ENCODE data around the gene DNASE2.
"Not testable (repeated sequence)": the region's sequence is repeated elsewhere in the genome, so short reads cannot be mapped to it uniquely, and the experiment has no call there.

Gene DNASE2

GRCh38 chr19:12864143-12864542, 17.1 kb downstream of the DNASE2 start:
- no peak overlapping the region for H3K27ac Mint-ChIP-seq
- no peaks in the 10 kb centered on the region for H3K9me3 Mint-ChIP-seq
- H3K27me3 Mint-ChIP-seq, result peaks cover 16% of the 10 kb centered on the region
- peaks cover 11% of the 10 kb centered on the region for H3K4me1 Mint-ChIP-seq (ENCODE audit: low read depth)
- no peak overlapping the region for H3K4me3 Mint-ChIP-seq
- intact Hi-C loops (cut with micrococcal nuclease), result no loop called here
- no peaks in the 10 kb centered on the region for H3K36me3 Mint-ChIP-seq (ENCODE audit: low read depth)

- Mint-ChIP-seq H3K27me3 (peaks cover 5% of the 10 kb centered on the region), H3K27ac (no peak overlapping the region), H3K4me3 (no peak overlapping the region), H3K36me3 (ENCODE audit: low read depth) (no peaks in the 10 kb centered on the region), H3K9me3 (no peaks in the 10 kb centered on the region), H3K4me1 (ENCODE audit: low read depth) (no peaks in the 10 kb centered on the region)
- intact Hi-C loops (cut with micrococcal nuclease), result no loop called here
Observed at GRCh38 chr19:12859546-12859945, 21.7 kb downstream of the DNASE2 start.

- H3K27me3 Mint-ChIP-seq, result peaks cover 5% of the 10 kb centered on the region
- no peak overlapping the region for H3K27ac Mint-ChIP-seq
- intact Hi-C loops (cut with micrococcal nuclease), result no loop called here
- no peaks in the 10 kb centered on the region for H3K9me3 Mint-ChIP-seq
- no peaks in the 10 kb centered on the region for H3K4me1 Mint-ChIP-seq (ENCODE audit: low read depth)
- H3K36me3 Mint-ChIP-seq (ENCODE audit: low read depth), result no peaks in the 10 kb centered on the region
- H3K4me3 Mint-ChIP-seq, result no peak overlapping the region
Observed at GRCh38 chr19:12858041-12858928, 23.0 kb downstream of the DNASE2 start.

GRCh38 chr19:12856653-12857052, 24.6 kb downstream of the DNASE2 start:
- Mint-ChIP-seq H3K9me3 (no peaks in the 10 kb centered on the region), H3K4me3 (no peak overlapping the region), H3K27me3 (peaks cover 3% of the 10 kb centered on the region), H3K36me3 (ENCODE audit: low read depth) (no peaks in the 10 kb centered on the region), H3K27ac (no peak overlapping the region), H3K4me1 (ENCODE audit: low read depth) (no peaks in the 10 kb centered on the region)
- intact Hi-C loops (cut with micrococcal nuclease), result no loop called here

GRCh38 chr19:12847159-12848139, 33.8 kb downstream of the DNASE2 start:
- peaks cover 52% of the 10 kb centered on the region for H3K27me3 Mint-ChIP-seq
- H3K27ac Mint-ChIP-seq, result peak overlapping the region; percentile 31
- H3K36me3 Mint-ChIP-seq (ENCODE audit: low read depth), result no peaks in the 10 kb centered on the region
- intact Hi-C loops (cut with micrococcal nuclease), result loop anchor here (2.0 kb wide), 1 partner anchor 81 kb away; no protein-coding TSS in a partner anchor
- peaks cover 10% of the 10 kb centered on the region for H3K4me1 Mint-ChIP-seq (ENCODE audit: low read depth)
- H3K4me3 Mint-ChIP-seq, result peak overlapping the region; percentile 57
- no peaks in the 10 kb centered on the region for H3K9me3 Mint-ChIP-seq

GRCh38 chr19:12846613-12847012, 34.6 kb downstream of the DNASE2 start:
- not testable (repeated sequence) for H3K36me3 Mint-ChIP-seq (ENCODE audit: low read depth)
- intact Hi-C loops (cut with micrococcal nuclease), result loop anchor here (2.0 kb wide), 1 partner anchor 80 kb away; no protein-coding TSS in a partner anchor
- H3K27me3 Mint-ChIP-seq, result peaks cover 59% of the 10 kb centered on the region

GRCh38 chr19:12843999-12844732, 37.1 kb downstream of the DNASE2 start:
- intact Hi-C loops (cut with micrococcal nuclease), result no loop called here
- Mint-ChIP-seq H3K27ac (no peak overlapping the region), H3K27me3 (peaks cover 70% of the 10 kb centered on the region), H3K4me1 (ENCODE audit: low read depth) (peaks cover 29% of the 10 kb centered on the region), H3K4me3 (no peak overlapping the region), H3K9me3 (no peaks in the 10 kb centered on the region), H3K36me3 (ENCODE audit: low read depth) (no peaks in the 10 kb centered on the region)

More at GRCh38 chr19:12846613-12847012, 34.6 kb downstream of the DNASE2 start:
- H3K4me1 Mint-ChIP-seq (ENCODE audit: low read depth), result peaks cover 12% of the 10 kb centered on the region
- H3K27ac Mint-ChIP-seq, H3K9me3 Mint-ChIP-seq, H3K4me3 Mint-ChIP-seq: not testable (repeated sequence)

GRCh38 chr19:12843328-12843727, 37.9 kb downstream of the DNASE2 start:
- H3K4me1 Mint-ChIP-seq (ENCODE audit: low read depth), result peaks cover 38% of the 10 kb centered on the region
- no peaks in the 10 kb centered on the region for H3K36me3 Mint-ChIP-seq (ENCODE audit: low read depth)
- intact Hi-C loops (cut with micrococcal nuclease), result no loop called here
- H3K4me3 Mint-ChIP-seq, result no peak overlapping the region
- H3K27ac Mint-ChIP-seq, result no peak overlapping the region
- peaks cover 76% of the 10 kb centered on the region for H3K27me3 Mint-ChIP-seq
- H3K9me3 Mint-ChIP-seq, result no peaks in the 10 kb centered on the region

GRCh38 chr19:12842511-12842910, 38.7 kb downstream of the DNASE2 start:
- Mint-ChIP-seq H3K27ac (no peak overlapping the region), H3K4me1 (ENCODE audit: low read depth) (peaks cover 35% of the 10 kb centered on the region), H3K4me3 (no peak overlapping the region), H3K36me3 (ENCODE audit: low read depth) (no peaks in the 10 kb centered on the region), H3K9me3 (no peaks in the 10 kb centered on the region), H3K27me3 (peaks cover 76% of the 10 kb centered on the region)
- intact Hi-C loops (cut with micrococcal nuclease), result no loop called here

GRCh38 chr19:12841094-12841493, 40.2 kb downstream of the DNASE2 start:
- Mint-ChIP-seq H3K27ac (no peak overlapping the region), H3K27me3 (peaks cover 75% of the 10 kb centered on the region), H3K4me1 (ENCODE audit: low read depth) (peaks cover 38% of the 10 kb centered on the region), H3K4me3 (peak overlapping the region; percentile 41), H3K9me3 (no peaks in the 10 kb centered on the region), H3K36me3 (ENCODE audit: low read depth) (no peaks in the 10 kb centered on the region)
- intact Hi-C loops (cut with micrococcal nuclease), result no loop called here

GRCh38 chr19:12840091-12841079, 40.9 kb downstream of the DNASE2 start:
- H3K36me3 Mint-ChIP-seq (ENCODE audit: low read depth), result no peaks in the 10 kb centered on the region
- peak overlapping the region; percentile 41 for H3K4me3 Mint-ChIP-seq
- H3K27me3 Mint-ChIP-seq, result peaks cover 82% of the 10 kb centered on the region
- H3K4me1 Mint-ChIP-seq (ENCODE audit: low read depth), result peaks cover 38% of the 10 kb centered on the region
- H3K9me3 Mint-ChIP-seq, result no peaks in the 10 kb centered on the region
- no peak overlapping the region for H3K27ac Mint-ChIP-seq
- intact Hi-C loops (cut with micrococcal nuclease), result no loop called here

- Mint-ChIP-seq H3K4me3 (peak overlapping the region; percentile 14), H3K9me3 (no peaks in the 10 kb centered on the region), H3K27ac (no peak overlapping the region), H3K27me3 (peaks cover 90% of the 10 kb centered on the region), H3K36me3 (ENCODE audit: low read depth) (no peaks in the 10 kb centered on the region), H3K4me1 (ENCODE audit: low read depth) (peaks cover 43% of the 10 kb centered on the region)
- intact Hi-C loops (cut with micrococcal nuclease), result no loop called here
Observed at GRCh38 chr19:12838886-12839756, 42.1 kb downstream of the DNASE2 start.
